Right lobe of liver (tissue), 6 donors: ENCODE data around the gene KAT6B. TPM values are rescaled to one million over a fixed set of nuclear protein-coding genes. Genes with fewer than 3 reads are reported as not detected.

Experiments used
- ATAC-seq, 4 donors: fragments of 200-7000 bp; cut with Tn5 transposase; one replicate each; pipeline ENCODE4 v1.9.1; 2020; ENCODE audit warnings: mild to moderate bottlenecking in 4 of 4, moderate library complexity in 4 of 4
- DNase-seq, 3 donors: peaks; one replicate each; pipeline ENCODE4 v3.0.0-alpha.2; 2020
- H3K27ac ChIP-seq, 3 donors: fragments of 200-600 bp; one replicate each; pipeline ENCODE4 v1.8.0; 2022
- H3K27me3 ChIP-seq, 2 donors: fragments of 200-600 bp; one replicate each; pipeline ENCODE4 v1.8.0; 2022
- H3K36me3 ChIP-seq, 4 donors: fragments of 200-600 bp; sonication (generic) in 1 of 4; one replicate each; pipeline versions ENCODE4 v1.5.1 to v1.8.0; 2017 to 2022; ENCODE audit warnings: control low read depth in 1 of 4
- H3K4me1 ChIP-seq, 4 donors: fragments of 200-600 bp; sonication (generic) in 1 of 4; one replicate each; pipeline versions ENCODE4 v1.5.1 to v1.8.0; 2017 to 2022; ENCODE audit warnings: control low read depth in 1 of 4
- H3K4me3 ChIP-seq, 3 donors: fragments of 200-600 bp; one replicate each; pipeline ENCODE4 v1.8.0; 2022
- H3K9me3 ChIP-seq, 4 donors: fragments of 200-600 bp; sonication (generic) in 1 of 4; one replicate each; pipeline versions ENCODE4 v1.5.1 to v1.8.0; 2017 to 2022; ENCODE audit warnings: control low read depth in 1 of 4
- CTCF ChIP-seq, 4 donors: fragments of 200-600 bp in 3 of 4; fragments of 450-650 bp in 1 of 4; IDR thresholded peaks; one replicate each; pipeline versions ENCODE4 v1.5.1 to v1.8.0; 2016 to 2022; ENCODE audit warnings: antibody characterized with exemption in 4 of 4, mild to moderate bottlenecking in 2 of 4
- POLR2A ChIP-seq: fragments of 450-650 bp; IDR thresholded peaks from one replicate; pipeline ENCODE4 v1.6.1; 2017; ENCODE audit warnings: antibody characterized with exemption, mild to moderate bottlenecking
- whole genome bisulfite sequencing: methylation state at CpG from one replicate; pipeline ENCODE4 v1.1.6; 2018; ENCODE audit warnings: low coverage, low lambda C conversion rate; ENCODE audit not compliant: insufficient coverage; ENCODE audit errors: missing lambda C conversion rate; 5-methylcytosine and 5-hydroxymethylcytosine counted together
- intact Hi-C, 2 donors: fragments of 100-400 bp; cut with DNase I; formaldehyde crosslinking; loops; one replicate each; pipeline versions ENCODE4 v1.11.2 to v1.14.1; 2022
- total RNA-seq, 6 experiments: library from RNA; depleted of rRNA in 2 of 6; stranded (reverse); fragments of >200 nt in 2 of 6; fragmentation: NEBNext Ultra II Directional in 3 of 6; extraction: Animal tissue kit (Norgen Biotek cat#: 25700) in 3 of 6; gene quantifications; one replicate each; pipeline versions ENCODE4 v1.1.0 to v1.2.4, GENCODE V29; 2016 to 2023
- donor health status: DM: no; HTN: yes; CAD: no.
- donor health status: DM: no; HTN: no; CAD: no.
- donor health status: DM: no; HTN: no; CAD: no.
- donor health status: DM: no; HTN: yes; CAD: no.
- donor health status: DM: no; HTN: yes; CAD: no.

Gene KAT6B
- total RNA-seq, 6 experiments from 2014 or later = 9.2 to 17.1 (median 10.3) TPM

GRCh38 chr10:74824900-74825370 lies 1.5 kb upstream of the KAT6B start:
- H3K36me3 ChIP-seq = no peaks in the 10 kb centered on the region
- peaks cover 0 to 5% (median 0%) of the 10 kb centered on the region in 4 donors for H3K4me1 ChIP-seq
- DNase-seq (peak; percentile 49 to 64 (median 64)), ATAC-seq (no peak)
- peak overlapping the region; percentile 83 to 90 (median 89) for H3K4me3 ChIP-seq
- TF ChIP-seq CTCF (IDR thresholded peaks at IDR 0.05) = no peak
- TF ChIP-seq POLR2A = no peak
- intact Hi-C loops = no loop called here
- no peaks in the 10 kb centered on the region for H3K27me3 ChIP-seq
- WGBS = 0% methylated on average over 16 of the region's 43 CpGs
- peak overlapping the region in 2 of 3 donors; percentile 12 to 84 for H3K27ac ChIP-seq
- H3K9me3 ChIP-seq = no peaks in the 10 kb centered on the region

- DNase-seq (no peak), ATAC-seq (peak; percentile 30 to 48 (median 42))
- Histone ChIP-seq H3K9me3 (no peaks in the 10 kb centered on the region), H3K4me3 (peak overlapping the region; percentile 83 to 90 (median 89)), H3K27me3 (no peaks in the 10 kb centered on the region), H3K4me1 (peaks cover 0 to 5% (median 0%) of the 10 kb centered on the region in 4 donors), H3K27ac (peak overlapping the region; percentile 69 to 84 (median 73)), H3K36me3 (no peaks in the 10 kb centered on the region)
- WGBS = 0% methylated on average over 3 of the region's 89 CpGs
- TF ChIP-seq POLR2A (no peak), CTCF (IDR thresholded peaks at IDR 0.05) (no peak)
- intact Hi-C loops = no loop called here
These were observed 844 bp upstream of the KAT6B start for GRCh38 chr10:74825371-74826141.

GRCh38 chr10:74827045-74827441 lies 643 bp downstream of the KAT6B start:
- WGBS = 6% methylated on average over 17 of the region's 17 CpGs
- H3K27me3 ChIP-seq = no peaks in the 10 kb centered on the region

GRCh38 chr10:74827694-74828093 lies 1.3 kb downstream of the KAT6B start:
- no peaks in the 10 kb centered on the region for H3K4me1 ChIP-seq
- H3K27ac ChIP-seq = no peak overlapping the region
- H3K27me3 ChIP-seq = no peaks in the 10 kb centered on the region
- no peak for TF ChIP-seq CTCF (IDR thresholded peaks at IDR 0.05)
- TF ChIP-seq POLR2A = no peak
- intact Hi-C loops = no loop called here
- H3K36me3 ChIP-seq = no peaks in the 10 kb centered on the region
- no peak for DNase-seq
- no peak for ATAC-seq
- no peaks in the 10 kb centered on the region for H3K9me3 ChIP-seq
- WGBS = 83% methylated on average over 7 of the region's 7 CpGs
- H3K4me3 ChIP-seq = peak overlapping the region in 1 of 3 donors; percentile 71

More at GRCh38 chr10:74827045-74827441, 643 bp downstream of the KAT6B start:
- Histone ChIP-seq H3K9me3 (no peaks in the 10 kb centered on the region), H3K4me3 (peak overlapping the region; percentile 43 to 84 (median 71)), H3K36me3 (no peaks in the 10 kb centered on the region), H3K27ac (peak overlapping the region in 1 of 3 donors; percentile 12), H3K4me1 (no peaks in the 10 kb centered on the region)
- DNase-seq (no peak), ATAC-seq (no peak)
- TF ChIP-seq POLR2A = no peak
- TF ChIP-seq CTCF (IDR thresholded peaks at IDR 0.05) = no peak
- intact Hi-C loops = no loop called here
